NCI-H2227 (cell line): Measurements from ENCODE around the gene IL12B.
"Not testable (repeated sequence)": the region's sequence is repeated elsewhere in the genome, so short reads cannot be mapped to it uniquely, and the experiment has no call there.

ENCODE experiments used
- DNase-seq: peaks from one replicate; lab custom pipeline; 2025; ENCODE audit not compliant: unreplicated experiment; lab: John Stamatoyannopoulos, UW

Gene IL12B

GRCh38 chr5:159301466-159301865, 28.8 kb downstream of the IL12B start:
- no peak for DNase-seq

DNA sequence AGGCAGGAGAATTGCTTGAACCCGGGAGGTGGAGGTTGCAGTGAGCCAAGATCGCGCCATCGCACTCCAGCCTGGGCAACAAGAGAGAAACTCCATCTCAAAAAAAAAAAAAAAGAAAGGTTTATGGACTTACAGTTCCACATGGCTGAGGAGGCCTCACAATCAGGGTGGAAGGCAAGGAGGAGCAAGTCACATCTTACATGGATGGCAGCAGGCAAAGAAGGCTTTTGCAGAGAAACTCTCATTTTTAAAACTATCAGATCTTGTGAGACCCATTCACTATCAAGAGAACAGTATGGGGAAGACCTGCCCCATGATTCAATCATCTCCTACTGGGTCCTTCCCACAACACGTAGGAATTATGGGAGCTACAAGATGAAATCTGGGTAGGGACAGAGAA, 33.0 kb downstream of the IL12B start:
- not testable (repeated sequence) for DNase-seq

DNA sequence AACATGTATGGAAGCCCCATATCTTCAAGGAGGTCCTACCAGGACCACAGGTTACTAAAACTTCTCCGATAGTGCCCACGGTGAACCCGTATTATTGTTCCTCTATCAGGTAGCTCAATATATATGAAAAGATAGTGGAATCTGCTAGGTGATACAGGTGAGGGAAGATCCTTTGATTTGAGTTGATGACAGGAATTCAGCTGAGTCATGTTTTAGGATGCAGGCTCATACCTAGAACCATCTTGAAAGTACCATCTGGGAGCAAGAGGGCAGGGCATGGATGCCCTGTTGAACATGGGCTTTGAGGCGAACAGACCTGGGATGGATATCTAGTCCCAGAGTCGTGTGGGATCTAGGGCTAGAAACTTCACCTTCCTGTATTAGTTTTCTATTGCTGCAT, 35.4 kb downstream of the IL12B start:
- DNase-seq, result no peak

DNA sequence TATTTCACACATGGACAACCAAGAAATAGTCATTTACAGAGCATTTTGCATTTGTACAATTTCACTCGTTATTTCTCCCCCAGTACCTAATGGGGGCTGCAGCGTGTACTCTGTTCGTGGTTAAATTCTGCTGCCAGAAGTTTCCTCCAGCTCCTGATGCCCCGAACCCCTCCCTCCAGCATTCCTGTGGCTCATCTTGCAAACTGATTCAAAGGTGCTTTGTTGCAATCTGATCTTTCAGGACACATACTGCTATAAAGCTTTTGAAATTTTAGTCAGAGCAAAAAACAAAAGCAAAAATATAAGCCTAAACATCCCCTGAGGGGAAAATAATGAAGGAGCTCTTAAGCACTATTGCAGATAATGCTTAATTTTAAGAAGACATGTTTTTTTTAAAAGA, 39.5 kb downstream of the IL12B start:
- DNase-seq, result no peak

DNA sequence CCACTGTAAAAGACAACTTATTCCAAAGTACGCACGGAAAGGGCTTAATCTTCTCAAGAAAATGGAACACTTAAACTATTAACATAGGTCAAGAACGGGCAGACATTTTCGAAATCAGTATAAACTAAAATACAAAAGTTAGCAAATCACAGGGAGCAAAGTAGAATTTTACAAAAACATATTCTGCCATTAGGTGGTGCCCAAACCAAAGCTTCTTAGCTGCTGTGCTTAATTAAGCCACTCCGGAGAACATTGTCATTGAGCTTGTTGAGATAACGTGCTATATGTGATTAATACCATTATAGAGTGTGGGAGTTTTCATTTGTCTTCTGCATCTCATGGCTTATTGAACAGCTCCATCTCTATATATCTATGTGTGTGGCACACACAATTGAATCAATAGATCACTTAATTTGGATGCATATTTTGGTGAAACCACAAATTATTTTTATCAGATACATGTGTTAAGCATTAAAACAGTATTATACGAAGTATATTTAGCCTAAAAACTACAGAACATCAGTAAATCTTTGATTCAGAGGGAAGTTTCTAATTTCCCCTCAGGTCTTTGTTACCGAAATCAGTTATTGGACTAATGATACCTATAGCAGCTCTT, 43.8 kb downstream of the IL12B start:
- no peak for DNase-seq

GRCh38 chr5:159274676-159275075, 55.6 kb downstream of the IL12B start:
- DNase-seq, result no peak

DNA sequence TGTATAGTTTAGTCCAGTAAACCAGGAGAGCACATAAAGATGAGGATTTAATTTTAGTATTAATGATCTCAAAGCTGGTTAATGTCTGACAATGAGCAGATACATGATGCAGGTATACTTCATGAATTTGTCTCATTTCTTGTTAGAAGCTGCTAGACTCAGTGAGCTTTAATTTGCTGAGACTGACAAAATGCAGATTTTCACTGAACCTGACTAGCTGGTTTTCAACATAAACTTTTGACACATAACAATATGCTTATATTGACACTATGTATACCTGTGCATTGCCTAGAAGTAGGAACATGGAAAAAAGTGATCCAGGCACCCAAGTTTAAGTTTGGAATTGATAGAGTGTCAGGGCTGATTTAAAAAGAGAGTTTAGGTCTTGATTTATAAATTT, 56.4 kb downstream of the IL12B start:
- no peak for DNase-seq

GRCh38 chr5:159269723-159270122, 60.6 kb downstream of the IL12B start:
- DNase-seq, result no peak

GRCh38 chr5:159266764-159267163, 63.5 kb downstream of the IL12B start:
- DNase-seq, result not testable (repeated sequence)
